GM21367 (cell line): ENCODE measurements around the gene IRF2BP1.

ENCODE experiments used
- ATAC-seq: cut with Tn5 transposase; IDR thresholded peaks from one replicate; pipeline ENCODE4 v1.9.1; 2021; ENCODE audit not compliant: unreplicated experiment

IRF2BP1 gene

DNA sequence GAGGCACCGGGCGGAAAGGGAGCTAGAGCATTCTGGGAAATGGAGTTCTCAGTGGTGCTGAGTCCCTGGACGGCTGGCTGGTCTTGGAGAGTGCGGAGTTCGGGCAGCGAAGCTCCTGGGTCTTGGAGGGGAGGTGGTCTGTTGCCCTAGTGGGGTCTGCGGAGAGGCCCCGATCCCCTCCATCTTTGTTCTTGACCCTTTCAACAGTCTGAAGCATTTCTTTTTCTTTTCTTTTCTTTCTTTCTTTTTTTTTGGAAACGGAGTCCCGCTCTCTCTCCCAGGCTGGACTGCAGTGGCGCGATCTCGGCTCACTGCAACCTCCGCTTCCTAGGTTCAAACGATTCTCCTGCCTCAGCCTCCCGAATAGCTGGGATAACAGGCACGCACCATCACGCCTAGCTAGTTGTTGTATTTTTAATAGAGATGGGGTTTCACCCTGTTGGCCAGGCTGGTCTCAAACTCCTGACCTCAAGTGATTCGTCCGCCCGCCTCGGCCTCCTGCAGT is 22.6 kb downstream of the IRF2BP1 start:
- no peak for ATAC-seq

DNA sequence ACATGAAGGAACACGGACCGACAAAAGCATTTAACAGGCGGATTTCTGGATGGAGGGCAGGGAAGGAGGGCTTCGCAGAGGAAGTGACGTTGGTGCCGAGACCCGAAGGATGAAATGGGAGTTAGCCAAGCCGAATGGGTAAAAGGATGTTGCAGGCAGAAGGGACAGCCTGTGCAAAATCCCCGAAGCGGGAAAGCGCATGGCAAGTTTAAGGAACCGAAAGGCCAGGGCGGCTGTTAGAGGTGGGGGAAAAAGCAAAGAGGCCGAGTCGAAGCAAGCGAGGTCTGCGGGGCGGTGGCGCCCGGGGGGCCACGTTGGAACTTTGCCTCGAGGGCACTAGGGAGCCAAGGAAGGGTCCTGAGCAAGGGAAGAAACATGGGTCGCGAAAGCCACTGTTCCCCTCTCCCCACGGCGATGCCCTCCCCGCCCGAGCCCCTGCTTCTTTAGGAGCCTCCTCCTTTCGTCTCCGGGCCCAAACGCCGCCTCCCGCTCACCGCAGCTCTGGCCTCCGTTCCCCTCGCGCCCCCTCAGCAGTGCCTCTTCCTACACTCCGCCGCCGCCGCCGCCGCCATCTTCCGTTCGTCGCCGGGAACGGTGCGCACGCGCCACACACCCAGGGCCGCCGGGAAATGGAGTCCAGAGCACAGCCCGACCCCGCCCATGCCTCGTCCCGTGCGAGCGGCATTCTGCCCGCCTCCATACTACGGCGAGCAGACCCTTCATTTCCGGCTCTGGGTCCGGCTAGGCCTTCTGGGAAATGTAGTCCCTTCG is 23.2 kb downstream of the IRF2BP1 start, which contains the start of gene SYMPK:
SYMPK (minus strand) TSS at position 584 of the 771 bp plus-strand sequence. CDS start 8,652 bp downstream, outside the sequence.
- peak; percentile 77 for ATAC-seq

DNA sequence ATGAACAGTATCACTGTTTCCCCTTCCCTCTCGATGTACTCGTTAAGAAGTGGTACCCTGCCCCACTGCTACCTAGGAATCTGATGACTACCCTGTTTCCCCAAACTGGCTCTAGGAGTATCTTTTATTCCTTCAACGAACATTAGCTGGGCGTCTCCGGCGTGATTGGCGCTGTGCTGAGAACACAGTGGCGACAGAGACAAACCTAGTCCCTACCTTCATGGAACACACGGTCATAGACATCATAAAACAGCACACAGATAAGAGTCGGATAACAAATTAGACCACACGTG is 23.7 kb downstream of the IRF2BP1 start:
- ATAC-seq = no peak

DNA sequence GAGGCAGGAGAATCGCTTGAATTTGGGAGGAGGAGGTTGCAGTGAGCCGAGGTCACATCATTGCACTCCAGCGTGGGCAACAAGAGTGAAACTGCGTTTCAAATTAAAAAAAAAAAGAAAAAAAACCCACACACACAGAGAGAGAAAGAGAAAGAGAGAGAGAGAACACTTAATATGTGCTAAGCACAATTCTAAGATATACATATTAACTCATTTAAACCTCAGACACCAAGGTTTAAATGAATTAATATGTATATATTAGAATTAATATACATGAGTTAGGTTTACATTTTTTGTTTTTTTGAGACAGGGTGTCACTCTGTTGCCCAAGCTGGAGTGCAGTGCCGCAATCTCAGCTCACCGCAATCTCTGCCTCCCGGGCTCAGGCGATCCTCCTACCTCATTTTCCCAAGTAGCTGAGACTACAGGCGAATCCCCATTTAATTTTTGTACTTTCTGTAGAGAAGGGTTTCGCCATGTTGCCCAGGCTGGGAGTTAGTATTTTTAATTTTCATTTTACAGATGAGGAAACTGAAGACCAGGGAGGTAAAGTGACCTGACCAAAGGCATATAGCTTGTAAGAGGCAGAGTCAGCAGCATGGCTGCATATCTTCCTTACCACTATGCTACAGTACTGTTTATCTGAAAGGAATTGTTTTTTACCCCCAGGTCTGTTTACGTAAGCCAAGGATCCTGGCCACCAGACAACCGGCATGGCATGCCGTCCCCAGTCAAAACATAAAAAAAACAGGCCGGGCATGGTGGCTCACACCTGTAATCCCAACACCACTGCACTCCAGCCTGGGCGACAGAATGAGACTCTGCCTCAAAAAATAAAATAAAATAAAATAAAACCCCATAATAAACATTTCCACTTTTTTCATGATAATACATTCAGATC is 25.3 kb downstream of the IRF2BP1 start:
- ATAC-seq = no peak

DNA sequence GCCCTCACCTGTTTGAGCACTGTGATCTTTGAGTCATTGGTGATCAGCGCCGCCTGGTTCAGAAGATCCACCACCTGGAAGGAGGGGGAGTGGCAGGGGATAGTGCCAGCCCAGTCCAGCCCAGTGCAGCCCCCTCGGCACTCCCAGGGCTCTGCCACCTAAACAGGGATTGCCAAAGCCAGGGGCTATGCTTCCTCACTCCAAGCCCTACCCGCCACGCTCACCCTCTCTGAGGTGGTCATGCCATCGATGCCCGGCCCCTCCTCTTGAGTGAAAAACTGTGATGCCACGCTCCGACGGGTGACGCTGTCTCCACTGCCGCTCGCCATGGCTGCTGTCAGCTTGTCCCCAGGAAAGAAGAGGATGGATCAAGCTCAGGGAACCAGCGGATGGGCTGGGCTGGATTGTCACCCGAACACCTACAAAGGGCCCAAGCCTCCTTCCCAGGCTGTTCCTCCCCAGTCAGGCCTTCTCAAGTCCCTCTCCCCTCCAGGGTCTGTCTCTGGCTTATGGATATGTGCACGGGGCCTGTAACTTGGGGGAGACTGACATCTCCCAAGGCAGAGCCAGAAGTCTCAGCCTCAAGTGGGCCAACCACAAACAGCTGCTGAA is 31.7 kb downstream of the IRF2BP1 start:
- no peak for ATAC-seq

DNA sequence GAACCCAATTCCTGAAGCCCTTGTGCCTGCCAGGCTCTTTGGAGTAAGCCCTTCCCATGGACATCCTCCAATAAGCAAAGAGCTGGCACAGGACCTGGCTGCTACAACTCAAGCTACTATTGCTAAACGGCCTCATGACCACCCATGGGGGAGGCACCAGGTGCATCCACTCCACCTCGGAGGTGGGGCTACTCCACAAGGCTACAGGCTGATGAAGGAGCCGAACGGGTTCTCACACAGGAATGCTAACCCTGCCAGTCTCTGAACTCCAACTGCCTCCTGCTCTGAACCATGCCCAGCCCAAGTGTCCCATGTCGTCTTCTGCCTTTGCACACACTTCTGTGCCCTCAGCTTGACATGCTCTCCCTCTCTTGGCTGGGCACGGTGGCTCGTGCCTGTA is 33.0 kb downstream of the IRF2BP1 start:
- ATAC-seq = no peak

DNA sequence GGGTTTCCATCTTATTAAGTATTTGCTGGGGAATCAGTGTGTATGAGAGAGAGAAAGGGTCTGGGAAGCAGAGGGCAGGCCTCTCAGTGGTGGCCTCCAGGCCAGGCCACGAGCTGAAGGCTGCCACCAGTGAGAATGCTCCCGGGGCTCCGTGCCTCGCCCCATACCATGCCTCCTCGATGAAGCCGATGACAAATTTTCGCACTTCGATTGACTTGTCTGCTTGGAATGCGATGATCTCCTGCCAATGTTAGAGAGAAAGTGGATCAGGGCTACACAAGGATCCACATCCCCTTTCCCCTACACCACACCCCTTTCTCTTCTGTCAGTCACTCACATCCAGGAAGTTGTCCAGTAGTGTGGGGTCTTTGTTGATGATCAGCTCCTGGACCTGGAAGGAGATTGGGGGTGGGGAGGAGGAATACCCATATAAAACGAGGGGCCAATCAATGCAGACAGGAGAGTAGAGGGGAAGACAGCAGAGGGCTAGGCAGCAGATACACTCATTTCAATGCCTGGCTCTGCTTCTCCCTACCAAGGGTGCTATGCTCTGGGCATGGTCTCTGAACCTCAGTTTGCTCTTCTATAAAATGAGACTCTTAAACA is 33.7 kb downstream of the IRF2BP1 start:
- ATAC-seq = no peak

DNA sequence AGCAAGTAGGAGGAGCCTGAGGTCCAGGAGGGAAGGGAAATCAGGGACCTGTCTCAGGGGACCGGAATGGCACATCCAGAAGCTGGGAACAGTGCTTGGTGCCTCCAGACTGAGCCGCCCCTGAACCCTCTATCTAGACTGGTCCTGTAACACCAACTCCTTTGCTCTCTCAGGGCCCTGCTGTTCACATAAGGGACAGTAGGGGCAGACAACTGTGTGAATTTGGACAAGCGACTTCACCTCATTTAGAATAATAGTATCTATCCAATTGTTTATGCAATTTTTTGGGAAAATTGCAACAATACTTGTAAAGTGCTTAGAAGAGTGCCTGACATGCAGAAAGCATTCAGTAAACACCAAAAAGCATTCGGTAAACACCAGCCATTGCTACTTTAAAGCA is 37.0 kb downstream of the IRF2BP1 start:
- ATAC-seq = no peak

DNA sequence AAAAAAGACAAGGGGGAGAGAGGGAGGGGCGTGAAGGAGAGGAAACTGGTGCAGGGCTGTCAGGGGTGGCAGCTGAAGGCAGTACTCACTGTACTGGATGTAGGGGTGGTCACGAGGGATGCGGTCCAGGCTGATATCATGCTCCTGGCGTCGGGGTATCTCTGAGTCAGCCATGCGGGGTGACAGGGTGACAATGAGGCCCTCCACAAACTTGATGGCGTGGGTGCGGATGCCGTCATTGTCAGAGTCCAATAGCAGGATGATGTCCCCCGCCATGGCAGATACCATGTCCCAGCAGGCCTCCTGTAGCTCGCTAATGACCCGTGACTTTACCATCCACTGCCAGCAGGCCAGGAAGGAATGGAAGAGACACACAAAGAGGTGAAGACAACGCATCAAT is 38.3 kb downstream of the IRF2BP1 start:
- no peak for ATAC-seq

DNA sequence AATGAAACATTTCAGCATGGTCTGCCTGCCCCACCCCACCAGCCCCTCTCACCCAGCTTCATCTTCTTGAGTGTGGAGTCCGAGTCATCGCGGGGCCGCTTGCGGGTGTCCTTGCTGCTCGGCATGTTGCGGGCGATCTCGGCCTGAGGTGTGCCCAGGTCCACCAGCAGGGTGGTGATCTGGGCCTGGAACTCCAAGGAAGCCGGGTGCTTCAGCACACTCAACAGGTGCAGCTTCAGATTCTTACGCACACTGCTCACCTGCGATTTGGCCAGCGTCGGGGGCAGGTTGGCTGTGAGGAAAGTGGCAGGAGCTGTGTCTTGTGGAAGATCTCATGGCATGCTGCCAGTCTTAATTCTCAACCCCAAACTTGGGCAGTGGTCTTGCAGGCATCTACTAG is 43.7 kb downstream of the IRF2BP1 start:
- ATAC-seq = no peak

DNA sequence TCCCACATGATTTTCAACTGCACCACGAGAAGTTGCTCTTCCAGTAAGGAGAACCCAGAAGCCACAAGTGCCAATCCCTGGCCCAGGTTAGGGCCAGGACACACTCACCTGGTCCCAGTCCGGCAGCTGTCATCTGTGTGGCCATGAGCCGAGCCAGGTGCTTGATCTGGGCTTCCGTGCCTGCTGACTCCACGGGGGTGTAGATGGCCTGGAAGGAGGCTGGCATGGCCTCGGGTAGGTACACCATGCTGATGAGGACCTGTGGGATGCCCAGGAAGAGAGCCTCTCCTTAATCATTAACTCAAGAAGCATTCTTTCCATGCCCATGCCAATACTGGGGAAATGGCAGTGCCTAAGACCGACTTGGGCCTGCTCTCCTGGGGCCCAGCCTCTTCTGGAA is 51.0 kb downstream of the IRF2BP1 start:
- ATAC-seq = no peak
